A673 (cell line): Measurements from ENCODE around the gene IFNA1.

Experiments used
- CTCF ChIP-seq: fragments of 300-800, 200-600 bp; sonication (generic); conservative IDR thresholded peaks from 2 replicates; pipeline ENCODE4 v1.5.1; 2017; ENCODE audit warnings: low read depth, mild to moderate bottlenecking, antibody characterized with exemption, low read length, moderate library complexity, mixed read lengths
- EZH2 ChIP-seq: fragments of 200-600 bp; sonication (generic); IDR thresholded peaks from 2 replicates; pipeline ENCODE4 v1.6.1; 2017; ENCODE audit warnings: borderline replicate concordance, low read depth, mild to moderate bottlenecking, mixed read lengths, antibody characterized with exemption, low read length; ENCODE audit not compliant: poor library complexity, severe bottlenecking

GRCh38 chr9:21440139-21440538, at the start of gene IFNA1:
- no peak for TF ChIP-seq CTCF
- TF ChIP-seq EZH2, result no peak
